Neural progenitor cell (in vitro differentiated cells): Measurements from ENCODE around the gene DPH5. TPM values are rescaled to one million over a fixed set of nuclear protein-coding genes. Genes with fewer than 3 reads are reported as not detected.

Experiments
- DNase-seq: peaks from one replicate; pipeline ENCODE4 v3.0.0-alpha.2; 2016; ENCODE audit warnings: low spot score
- H2AFZ ChIP-seq: fragments of 200-600 bp; sonication (generic); replicated peaks from 2 replicates; pipeline ENCODE4 v1.6.1; 2016; ENCODE audit warnings: antibody characterized with exemption
- H3F3A ChIP-seq: fragments of 200-600 bp; sonication (generic); 2 replicates; pipeline ENCODE4 v1.6.1; 2016; ENCODE audit warnings: antibody characterized with exemption, low read depth
- H3K27ac ChIP-seq: fragments of 200-600 bp; sonication (generic); 2 replicates; pipeline ENCODE4 v1.5.1; 2016; ENCODE audit warnings: mild to moderate bottlenecking
- H3K27me3 ChIP-seq: fragments of 200-600 bp; sonication (generic); 2 replicates; pipeline ENCODE4 v1.6.1; 2016; ENCODE audit warnings: mild to moderate bottlenecking, moderate library complexity
- H3K36me3 ChIP-seq: fragments of 200-600 bp; sonication (generic); 2 replicates; pipeline ENCODE4 v1.5.1; 2016
- H3K4me1 ChIP-seq: fragments of 200-600 bp; sonication (generic); 2 replicates; pipeline ENCODE4 v1.6.1; 2016; ENCODE audit warnings: mixed run types
- H3K4me2 ChIP-seq: fragments of 200-600 bp; sonication (generic); 2 replicates; pipeline ENCODE4 v1.6.1; 2016
- H3K4me3 ChIP-seq: fragments of 200-600 bp; sonication (generic); 2 replicates; pipeline ENCODE4 v1.5.1; 2016
- H3K79me2 ChIP-seq: fragments of 200-600 bp; sonication (generic); 2 replicates; pipeline ENCODE4 v1.6.1; 2016; ENCODE audit warnings: low read depth
- H3K9ac ChIP-seq: fragments of 200-600 bp; sonication (generic); 2 replicates; pipeline ENCODE4 v1.6.1; 2016
- H3K9me3 ChIP-seq: fragments of 200-600 bp; sonication (generic); 2 replicates; pipeline ENCODE4 v1.5.1; 2016; ENCODE audit warnings: low read depth
- H4K20me1 ChIP-seq: fragments of 200-600 bp; sonication (generic); 2 replicates; pipeline ENCODE4 v1.6.1; 2016; ENCODE audit warnings: low read depth
- H3K27ac Mint-ChIP-seq: 3 replicates; pipeline ENCODE4 v1.8.0; 2021; ENCODE audit warnings: mixed read lengths
- H3K27me3 Mint-ChIP-seq: 2 replicates; pipeline ENCODE4 v1.8.0; 2022; ENCODE audit warnings: low read depth, mild to moderate bottlenecking, inconsistent platforms, moderate library complexity, mixed read lengths; ENCODE audit not compliant: insufficient read depth
- H3K36me3 Mint-ChIP-seq: 3 replicates; pipeline ENCODE4 v1.8.0; 2021; ENCODE audit warnings: mixed read lengths
- H3K4me1 Mint-ChIP-seq: 3 replicates; pipeline ENCODE4 v1.8.0; 2021; ENCODE audit warnings: mixed read lengths
- H3K4me3 Mint-ChIP-seq: 3 replicates; pipeline ENCODE4 v1.8.0; 2021; ENCODE audit warnings: mild to moderate bottlenecking, moderate library complexity, mixed read lengths
- H3K9me3 Mint-ChIP-seq: 3 replicates; pipeline ENCODE4 v1.8.0; 2020; ENCODE audit warnings: mixed read lengths
- CTCF ChIP-seq: fragments of 200-600 bp; sonication (generic); IDR thresholded peaks from 2 replicates; pipeline ENCODE4 v1.5.1; 2017; ENCODE audit warnings: antibody characterized with exemption, mild to moderate bottlenecking
- EZH2 ChIP-seq: fragments of 200-600 bp; sonication (generic); IDR thresholded peaks from 2 replicates; pipeline ENCODE4 v1.6.1; 2017; ENCODE audit warnings: antibody characterized with exemption, mild to moderate bottlenecking, moderate library complexity
- EZH2phosphoT487 ChIP-seq: fragments of 200-600 bp; sonication (generic); IDR thresholded peaks from 2 replicates; pipeline ENCODE4 v1.6.1; 2017; ENCODE audit warnings: antibody characterized with exemption
- total RNA-seq: library from RNA; depleted of rRNA; stranded (reverse); fragments of >200 nt; gene quantifications from 2 replicates; pipeline ENCODE4 v1.2.3, GENCODE V29; 2015; ENCODE audit warnings: low replicate concordance

The DPH5 gene
- total RNA-seq, 1 donor from 2014 or later, result 99.4 TPM

GRCh38 chr1:101055623-101056022 is 30.0 kb upstream of the DPH5 start:
- Mint-ChIP-seq H3K36me3 (peaks cover 14% of the 10 kb centered on the region), H3K27ac (peak overlapping the region; percentile 2), H3K4me1 (peaks cover 28% of the 10 kb centered on the region), H3K4me3 (no peak overlapping the region), H3K9me3 (peaks cover 5% of the 10 kb centered on the region), H3K27me3 (no peaks in the 10 kb centered on the region)
- no peaks in the 10 kb centered on the region for H3F3A ChIP-seq
- TF ChIP-seq CTCF (no peak), EZH2phosphoT487 (no peak), EZH2 (no peak)
- no peaks in the 10 kb centered on the region for H3K36me3 ChIP-seq
- no peaks in the 10 kb centered on the region for H3K79me2 ChIP-seq
- H3K9ac ChIP-seq, result no peak overlapping the region
- no peaks in the 10 kb centered on the region for H4K20me1 ChIP-seq
- DNase-seq, result no peak
- no peaks in the 10 kb centered on the region for H3K9me3 ChIP-seq
- no peak overlapping the region for H3K4me3 ChIP-seq
- no peak overlapping the region for H3K27ac ChIP-seq
- no peaks in the 10 kb centered on the region for H3K4me1 ChIP-seq
- no peaks in the 10 kb centered on the region for H3K27me3 ChIP-seq
- H2AFZ ChIP-seq, result no peak overlapping the region
- H3K4me2 ChIP-seq, result no peak overlapping the region

DNA sequence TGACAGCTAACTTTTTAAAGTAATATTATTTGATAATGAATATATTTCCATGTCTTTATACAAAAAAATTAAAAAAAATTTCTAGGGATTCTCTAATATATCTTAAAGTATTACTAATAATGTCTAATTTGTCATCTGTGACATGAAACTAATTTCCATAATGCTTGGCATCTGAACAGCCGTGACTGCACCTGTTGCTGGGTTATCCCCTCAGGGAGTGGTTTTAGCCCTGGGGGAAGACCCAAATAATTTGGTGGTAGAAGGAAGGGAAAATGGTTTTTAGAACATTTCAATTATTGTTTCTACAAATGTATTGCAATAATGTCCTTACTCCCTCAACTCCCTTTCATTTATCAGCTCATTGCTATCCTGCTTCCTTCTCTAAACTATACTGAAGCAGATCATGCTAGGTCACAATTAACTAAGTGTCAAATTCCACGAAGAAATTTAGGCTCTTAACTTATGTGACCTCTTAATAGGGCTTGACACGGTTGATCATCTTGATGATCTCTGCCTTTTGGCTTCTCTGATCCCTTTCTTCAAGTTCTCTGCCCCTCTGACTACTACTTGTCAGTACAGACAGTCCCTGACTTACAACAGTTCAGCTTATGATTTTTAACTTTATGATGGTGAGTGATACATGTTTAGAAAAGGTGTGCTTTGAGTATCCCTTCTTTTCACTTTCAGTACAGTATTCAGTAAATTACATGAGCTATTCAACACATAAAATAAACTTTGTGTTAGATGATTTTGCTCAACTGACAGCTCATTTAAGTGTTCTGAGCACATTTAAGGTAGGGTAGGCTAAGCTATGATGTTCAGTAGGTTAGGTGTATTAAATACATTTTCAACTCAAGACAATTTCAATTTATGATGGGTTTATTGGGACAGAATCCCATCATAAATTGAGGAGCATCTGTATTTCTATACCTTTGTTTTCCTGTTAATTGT is 26.4 kb upstream of the DPH5 start:
- no peak for DNase-seq
- H3K9me3 Mint-ChIP-seq, result no peaks in the 10 kb centered on the region
- Histone ChIP-seq H3F3A (no peaks in the 10 kb centered on the region), H4K20me1 (no peaks in the 10 kb centered on the region), H3K4me2 (no peak overlapping the region), H3K27me3 (no peaks in the 10 kb centered on the region), H2AFZ (no peak overlapping the region), H3K4me3 (no peak overlapping the region), H3K36me3 (no peaks in the 10 kb centered on the region), H3K9ac (no peak overlapping the region), H3K79me2 (no peaks in the 10 kb centered on the region), H3K9me3 (no peaks in the 10 kb centered on the region), H3K4me1 (no peaks in the 10 kb centered on the region), H3K27ac (no peak overlapping the region)
- no peak for TF ChIP-seq EZH2
- H3K27ac Mint-ChIP-seq, result peak overlapping the region; percentile 73
- peaks cover 1% of the 10 kb centered on the region for H3K36me3 Mint-ChIP-seq
- H3K4me1 Mint-ChIP-seq, result peaks cover 34% of the 10 kb centered on the region
- H3K4me3 Mint-ChIP-seq, result no peak overlapping the region
- no peaks in the 10 kb centered on the region for H3K27me3 Mint-ChIP-seq

- Mint-ChIP-seq H3K4me1 (peaks cover 31% of the 10 kb centered on the region), H3K27me3 (no peaks in the 10 kb centered on the region), H3K36me3 (peaks cover 1% of the 10 kb centered on the region), H3K4me3 (no peak overlapping the region), H3K27ac (no peak overlapping the region), H3K9me3 (no peaks in the 10 kb centered on the region)
- no peaks in the 10 kb centered on the region for H3K36me3 ChIP-seq
- H3K27me3 ChIP-seq, result no peaks in the 10 kb centered on the region
- DNase-seq, result no peak
- no peaks in the 10 kb centered on the region for H3F3A ChIP-seq
- no peaks in the 10 kb centered on the region for H3K4me1 ChIP-seq
- TF ChIP-seq EZH2phosphoT487, result no peak
- no peak for TF ChIP-seq EZH2
- no peak for TF ChIP-seq CTCF
- H3K79me2 ChIP-seq, result no peaks in the 10 kb centered on the region
- H3K4me3 ChIP-seq, result no peak overlapping the region
- H3K9ac ChIP-seq, result no peak overlapping the region
- H4K20me1 ChIP-seq, result no peaks in the 10 kb centered on the region
- H3K4me2 ChIP-seq, result no peak overlapping the region
- H3K27ac ChIP-seq, result no peak overlapping the region
- no peak overlapping the region for H2AFZ ChIP-seq
- H3K9me3 ChIP-seq, result no peaks in the 10 kb centered on the region
Measured at GRCh38 chr1:101050869-101051268, 25.3 kb upstream of the DPH5 start.

DNA sequence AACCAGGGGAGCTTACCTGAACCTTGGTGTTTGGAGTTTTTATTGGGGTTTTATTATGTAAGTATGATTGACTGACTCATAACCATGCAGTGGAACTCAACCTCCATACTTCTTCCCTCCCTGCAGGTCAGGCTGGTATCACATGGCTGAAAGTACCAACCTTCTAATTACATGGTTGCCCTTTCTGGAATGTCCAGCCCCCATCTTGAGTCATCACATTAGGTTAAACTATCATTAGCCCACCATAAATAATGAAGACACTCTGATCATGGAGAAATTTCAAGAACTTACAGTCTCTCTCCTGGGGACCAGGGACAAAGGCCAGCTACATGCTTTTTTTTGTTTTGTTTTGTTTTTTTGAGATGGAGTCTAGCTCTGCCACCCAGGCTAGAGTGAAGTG is 19.2 kb upstream of the DPH5 start:
- no peaks in the 10 kb centered on the region for H3F3A ChIP-seq
- H3K4me3 ChIP-seq, result no peak overlapping the region
- no peak overlapping the region for H3K9ac ChIP-seq
- peaks cover 12% of the 10 kb centered on the region for H3K9me3 Mint-ChIP-seq
- no peak overlapping the region for H2AFZ ChIP-seq
- peaks cover 3% of the 10 kb centered on the region for H3K4me1 Mint-ChIP-seq
- no peak overlapping the region for H3K27ac ChIP-seq
- no peak overlapping the region for H3K4me2 ChIP-seq
- H3K4me3 Mint-ChIP-seq, result no peak overlapping the region
- H3K4me1 ChIP-seq, result no peaks in the 10 kb centered on the region
- no peak overlapping the region for H3K27ac Mint-ChIP-seq
- no peak for DNase-seq
- peaks cover 12% of the 10 kb centered on the region for H3K36me3 Mint-ChIP-seq
- TF ChIP-seq EZH2phosphoT487, result no peak
- no peak for TF ChIP-seq CTCF
- TF ChIP-seq EZH2, result no peak
- H3K36me3 ChIP-seq, result no peaks in the 10 kb centered on the region
- H3K9me3 ChIP-seq, result peaks cover 11% of the 10 kb centered on the region
- H3K79me2 ChIP-seq, result no peaks in the 10 kb centered on the region
- H3K27me3 Mint-ChIP-seq, result no peaks in the 10 kb centered on the region
- no peaks in the 10 kb centered on the region for H3K27me3 ChIP-seq
- H4K20me1 ChIP-seq, result no peaks in the 10 kb centered on the region
